ENCODE results near the gene ZBTB46.

Gene ZBTB46

GRCh38 chr20:63765082-63765873 is 65.8 kb downstream of the ZBTB46 start:
- no peak for DNase-seq

- no peak for DNase-seq
These were observed 71.6 kb downstream of the ZBTB46 start for GRCh38 chr20:63759377-63759901.

GRCh38 chr20:63758152-63758551 is 72.9 kb downstream of the ZBTB46 start:
- DNase-seq, result no peak

GRCh38 chr20:63756648-63756991 is 74.4 kb downstream of the ZBTB46 start:
- DNase-seq, result no peak

- DNase-seq, result no peak
These were observed 75.0 kb downstream of the ZBTB46 start for GRCh38 chr20:63755933-63756647.

- no peak for DNase-seq
These were observed 77.1 kb downstream of the ZBTB46 start for GRCh38 chr20:63754008-63754407.

- no peak for DNase-seq
These were observed 77.7 kb downstream of the ZBTB46 start for GRCh38 chr20:63753381-63753780.

- no peak for DNase-seq
These were observed 78.5 kb downstream of the ZBTB46 start for GRCh38 chr20:63752411-63753101.

- DNase-seq, result peak; percentile 55 to 59
These were observed 79.4 kb downstream of the ZBTB46 start for GRCh38 chr20:63751471-63752271.

GRCh38 chr20:63750807-63751470 is 80.1 kb downstream of the ZBTB46 start:
- DNase-seq, result peak; percentile 71 to 74

- no peak for DNase-seq
These were observed 81.2 kb downstream of the ZBTB46 start for GRCh38 chr20:63749597-63750508.

- DNase-seq, result no peak
These were observed 82.2 kb downstream of the ZBTB46 start for GRCh38 chr20:63748934-63749270.

GRCh38 chr20:63748070-63748933 is 82.8 kb downstream of the ZBTB46 start:
- no peak for DNase-seq

- no peak for DNase-seq
These were observed 83.4 kb downstream of the ZBTB46 start for GRCh38 chr20:63747622-63748069.

- no peak for DNase-seq
These were observed 84.2 kb downstream of the ZBTB46 start for GRCh38 chr20:63746751-63747315.

GRCh38 chr20:63745961-63746731 is 84.9 kb downstream of the ZBTB46 start:
- DNase-seq, result no peak

GRCh38 chr20:63745424-63745805 is 85.6 kb downstream of the ZBTB46 start:
- no peak for DNase-seq

GRCh38 chr20:63744574-63745423 is 86.3 kb downstream of the ZBTB46 start:
- DNase-seq, result no peak
